Astrocyte (in vitro differentiated cells and primary cell): Measurements from ENCODE around the gene COL6A3. TPM values are rescaled to one million over a fixed set of nuclear protein-coding genes. Genes with fewer than 3 reads are reported as not detected.

Experiments used
- DNase-seq: peaks from one replicate; pipeline ENCODE4 v3.0.0-alpha.2; 2010; ENCODE audit warnings: low read depth
- FAIRE-seq: peaks from 2 replicates; lab custom pipeline; 2011; peaks lifted over from hg19 to GRCh38; lab: Jason Lieb, UNC
- H2AFZ ChIP-seq: 2 replicates; pipeline ENCODE4 v1.6.0; 2012; ENCODE audit warnings: low read depth, low read length, inconsistent platforms
- H3K27ac ChIP-seq: 2 replicates; pipeline ENCODE4 v1.5.1; 2011; ENCODE audit warnings: low read depth, low read length, inconsistent platforms
- H3K27me3 ChIP-seq: 2 replicates; pipeline ENCODE4 v1.6.0; 2011; ENCODE audit warnings: low read length, inconsistent platforms; ENCODE audit not compliant: insufficient read depth
- H3K36me3 ChIP-seq: 2 replicates; pipeline ENCODE4 v1.5.1; 2011; ENCODE audit warnings: low read length, inconsistent platforms; ENCODE audit not compliant: insufficient read depth
- H3K4me1 ChIP-seq: 2 replicates; pipeline ENCODE4 v1.5.1; 2011; ENCODE audit warnings: low read length, inconsistent platforms; ENCODE audit not compliant: insufficient read depth
- H3K4me2 ChIP-seq: 2 replicates; pipeline ENCODE4 v1.6.0; 2012; ENCODE audit warnings: low read length, inconsistent platforms
- H3K4me3 ChIP-seq: 2 replicates; pipeline ENCODE4 v1.5.1; 2011; ENCODE audit warnings: low read depth, mild to moderate bottlenecking, low read length, inconsistent platforms; ENCODE audit not compliant: insufficient read depth
- H3K79me2 ChIP-seq: 2 replicates; pipeline ENCODE4 v1.6.0; 2012; ENCODE audit warnings: mild to moderate bottlenecking, low read length, inconsistent platforms; ENCODE audit not compliant: insufficient read depth
- H3K9ac ChIP-seq: 2 replicates; pipeline ENCODE4 v1.6.0; 2012; ENCODE audit warnings: mild to moderate bottlenecking, low read length, inconsistent platforms
- H3K9me3 ChIP-seq: 2 replicates; pipeline ENCODE4 v1.5.1; 2012; ENCODE audit warnings: low read depth, mild to moderate bottlenecking, low read length, inconsistent platforms; ENCODE audit not compliant: insufficient read depth
- H4K20me1 ChIP-seq: 2 replicates; pipeline ENCODE4 v1.6.0; 2012; ENCODE audit warnings: low read length, inconsistent platforms; ENCODE audit not compliant: insufficient read depth
- H3K27ac Mint-ChIP-seq: one replicate; pipeline ENCODE4 v1.8.0; 2021; ENCODE audit warnings: mild to moderate bottlenecking, mixed read lengths; ENCODE audit not compliant: unreplicated experiment
- H3K27me3 Mint-ChIP-seq: one replicate; pipeline ENCODE4 v1.8.0; 2021; ENCODE audit warnings: low read depth, mixed read lengths; ENCODE audit not compliant: unreplicated experiment
- H3K36me3 Mint-ChIP-seq: one replicate; pipeline ENCODE4 v1.8.0; 2021; ENCODE audit warnings: low read depth, mixed read lengths; ENCODE audit not compliant: unreplicated experiment
- H3K4me1 Mint-ChIP-seq: one replicate; pipeline ENCODE4 v1.8.0; 2021; ENCODE audit warnings: low read depth, mixed read lengths; ENCODE audit not compliant: unreplicated experiment
- H3K4me3 Mint-ChIP-seq: one replicate; pipeline ENCODE4 v1.8.0; 2021; ENCODE audit warnings: mild to moderate bottlenecking, moderate library complexity, mixed read lengths; ENCODE audit not compliant: unreplicated experiment
- H3K9me3 Mint-ChIP-seq: one replicate; pipeline ENCODE4 v1.8.0; 2021; ENCODE audit warnings: mild to moderate bottlenecking, mixed read lengths; ENCODE audit not compliant: unreplicated experiment
- EZH2 ChIP-seq: IDR thresholded peaks from 2 replicates; pipeline ENCODE4 v1.6.1; 2012; ENCODE audit warnings: mild to moderate bottlenecking, low read length, inconsistent platforms; ENCODE audit not compliant: insufficient read depth
- total RNA-seq: library from RNA; stranded (reverse); gene quantifications from 2 replicates; pipeline ENCODE4 v1.2.1, GENCODE V29; 2021
- TF ChIP-seq, protein P1 (sequence below): IDR thresholded peaks from 2 replicates; pipeline ENCODE4 v1.5.1; 2011; ENCODE audit warnings: low read depth, mild to moderate bottlenecking, inconsistent platforms, low read length, moderate library complexity; ENCODE audit not compliant: insufficient read depth

Gene COL6A3
- total RNA-seq, 1 donor from 2014 or later, result 200 TPM

DNA sequence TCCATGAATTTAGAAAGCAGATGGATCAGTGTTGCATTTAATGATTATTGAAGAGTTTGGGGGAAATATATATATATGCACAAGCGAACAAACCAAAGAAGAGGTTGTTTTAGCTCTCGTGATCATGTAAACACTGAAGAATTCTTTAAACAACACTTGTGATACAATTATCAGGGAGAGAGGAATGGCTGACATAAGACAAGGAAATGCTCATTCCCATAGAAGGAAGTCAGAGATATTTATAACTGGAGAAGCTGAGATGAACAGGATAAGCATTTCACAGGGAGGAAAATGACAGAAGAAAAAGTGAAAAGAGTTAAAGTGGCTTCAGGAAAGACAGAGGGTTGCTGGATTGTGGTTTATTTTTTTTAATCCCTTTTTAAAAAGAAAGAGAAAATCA, 10.6 kb upstream of the COL6A3 start:
- DNase-seq (no peak), FAIRE-seq (no peak)
- Mint-ChIP-seq H3K4me1 (peaks cover 12% of the 10 kb centered on the region), H3K27me3 (no peaks in the 10 kb centered on the region), H3K9me3 (peaks cover 8% of the 10 kb centered on the region), H3K36me3 (peaks cover 19% of the 10 kb centered on the region), H3K4me3 (no peak overlapping the region), H3K27ac (no peak overlapping the region)
- Histone ChIP-seq H2AFZ (no peak overlapping the region), H3K4me1 (peaks cover 11% of the 10 kb centered on the region), H3K9ac (no peak overlapping the region), H3K36me3 (peaks cover 10% of the 10 kb centered on the region), H3K9me3 (no peaks in the 10 kb centered on the region), H3K27me3 (no peaks in the 10 kb centered on the region), H3K27ac (no peak overlapping the region), H3K79me2 (peaks cover 10% of the 10 kb centered on the region), H3K4me2 (no peak overlapping the region), H3K4me3 (no peak overlapping the region), H4K20me1 (no peaks in the 10 kb centered on the region)
- TF ChIP-seq, protein P1, sequence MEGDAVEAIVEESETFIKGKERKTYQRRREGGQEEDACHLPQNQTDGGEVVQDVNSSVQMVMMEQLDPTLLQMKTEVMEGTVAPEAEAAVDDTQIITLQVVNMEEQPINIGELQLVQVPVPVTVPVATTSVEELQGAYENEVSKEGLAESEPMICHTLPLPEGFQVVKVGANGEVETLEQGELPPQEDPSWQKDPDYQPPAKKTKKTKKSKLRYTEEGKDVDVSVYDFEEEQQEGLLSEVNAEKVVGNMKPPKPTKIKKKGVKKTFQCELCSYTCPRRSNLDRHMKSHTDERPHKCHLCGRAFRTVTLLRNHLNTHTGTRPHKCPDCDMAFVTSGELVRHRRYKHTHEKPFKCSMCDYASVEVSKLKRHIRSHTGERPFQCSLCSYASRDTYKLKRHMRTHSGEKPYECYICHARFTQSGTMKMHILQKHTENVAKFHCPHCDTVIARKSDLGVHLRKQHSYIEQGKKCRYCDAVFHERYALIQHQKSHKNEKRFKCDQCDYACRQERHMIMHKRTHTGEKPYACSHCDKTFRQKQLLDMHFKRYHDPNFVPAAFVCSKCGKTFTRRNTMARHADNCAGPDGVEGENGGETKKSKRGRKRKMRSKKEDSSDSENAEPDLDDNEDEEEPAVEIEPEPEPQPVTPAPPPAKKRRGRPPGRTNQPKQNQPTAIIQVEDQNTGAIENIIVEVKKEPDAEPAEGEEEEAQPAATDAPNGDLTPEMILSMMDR, result no peak
- no peak for TF ChIP-seq EZH2

DNA sequence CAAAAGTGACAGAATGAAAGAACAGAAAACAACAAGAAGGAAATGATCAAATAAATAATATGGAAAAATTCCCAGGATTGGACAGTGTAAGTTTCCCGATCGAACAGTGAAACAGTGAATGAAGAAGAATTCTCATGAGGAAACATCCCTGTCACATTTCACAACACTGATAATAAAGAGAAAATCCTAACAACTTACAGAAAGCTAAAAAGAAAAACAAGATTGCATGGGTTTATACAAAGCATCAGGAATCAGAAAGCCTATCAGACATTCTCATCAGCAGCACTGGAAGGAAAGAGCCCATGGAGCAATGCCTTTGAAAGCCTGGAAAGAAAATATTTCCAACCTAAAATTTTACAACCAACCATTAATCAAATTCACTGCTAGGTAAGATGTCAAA, 9.9 kb upstream of the COL6A3 start:
- no peak overlapping the region for H3K4me3 ChIP-seq
- no peak overlapping the region for H3K27ac ChIP-seq
- Mint-ChIP-seq H3K36me3 (peaks cover 24% of the 10 kb centered on the region), H3K27me3 (peaks cover 2% of the 10 kb centered on the region), H3K27ac (no peak overlapping the region), H3K9me3 (peaks cover 10% of the 10 kb centered on the region), H3K4me3 (no peak overlapping the region), H3K4me1 (peaks cover 12% of the 10 kb centered on the region)
- no peak overlapping the region for H2AFZ ChIP-seq
- peaks cover 14% of the 10 kb centered on the region for H3K36me3 ChIP-seq
- peaks cover 10% of the 10 kb centered on the region for H3K79me2 ChIP-seq
- no peak overlapping the region for H3K4me2 ChIP-seq
- DNase-seq (no peak), FAIRE-seq (peak; percentile 37)
- no peak overlapping the region for H3K9ac ChIP-seq
- peaks cover 11% of the 10 kb centered on the region for H3K4me1 ChIP-seq
- H3K27me3 ChIP-seq, result no peaks in the 10 kb centered on the region
- no peak for TF ChIP-seq EZH2
- TF ChIP-seq, protein P1, result no peak
- no peaks in the 10 kb centered on the region for H3K9me3 ChIP-seq
- no peaks in the 10 kb centered on the region for H4K20me1 ChIP-seq

DNA sequence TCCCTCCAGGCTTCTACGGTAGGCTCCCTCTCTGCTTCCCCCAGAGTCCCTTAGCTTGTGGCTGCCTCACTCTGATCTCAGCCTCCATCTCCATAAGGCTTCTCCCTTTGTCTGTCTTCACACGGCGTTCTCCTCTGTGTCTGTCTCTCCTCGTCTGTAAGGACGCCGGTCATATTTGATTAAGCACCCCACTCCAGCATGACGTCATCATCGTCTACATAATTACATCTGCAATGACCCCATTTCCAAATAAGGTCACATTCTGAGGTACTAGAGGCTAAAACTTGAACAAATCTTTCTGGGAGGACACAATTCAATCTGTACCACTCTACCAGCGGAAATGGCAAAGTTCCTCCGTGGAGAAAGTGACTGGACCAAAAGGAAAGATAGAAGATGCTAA, 8.3 kb upstream of the COL6A3 start:
- TF ChIP-seq, protein P1, result no peak
- TF ChIP-seq EZH2, result no peak
- H2AFZ ChIP-seq, result no peak overlapping the region

More for the DNA sequence above, 8.3 kb upstream of the COL6A3 start:
- peaks cover 5% of the 10 kb centered on the region for H3K9me3 Mint-ChIP-seq
- H3K4me1 ChIP-seq, result peaks cover 11% of the 10 kb centered on the region
- H3K4me3 ChIP-seq, result no peak overlapping the region
- H3K36me3 ChIP-seq, result peaks cover 13% of the 10 kb centered on the region
- no peaks in the 10 kb centered on the region for H3K9me3 ChIP-seq
- no peak for DNase-seq
- peaks cover 30% of the 10 kb centered on the region for H3K36me3 Mint-ChIP-seq
- H3K27me3 ChIP-seq, result no peaks in the 10 kb centered on the region
- H3K27ac ChIP-seq, result peak overlapping the region; percentile 67
- peak overlapping the region; percentile 49 for H3K9ac ChIP-seq
- H4K20me1 ChIP-seq, result no peaks in the 10 kb centered on the region
- peaks cover 12% of the 10 kb centered on the region for H3K4me1 Mint-ChIP-seq
- peaks cover 3% of the 10 kb centered on the region for H3K79me2 ChIP-seq
- peaks cover 6% of the 10 kb centered on the region for H3K27me3 Mint-ChIP-seq
- peak overlapping the region; percentile 48 for H3K4me2 ChIP-seq
- H3K27ac Mint-ChIP-seq, result no peak overlapping the region
- FAIRE-seq, result no peak
- no peak overlapping the region for H3K4me3 Mint-ChIP-seq
